ENCODE results near the gene CCN2. TPM values are rescaled to one million over a fixed set of nuclear protein-coding genes. Genes with fewer than 3 reads are reported as not detected.

Gene CCN2
- polyA plus RNA-seq, 2 of the 4 experiments (the other 2 are of a cell fraction) = 32.0 to 103 TPM

GRCh38 chr6:131966443-131966842 lies 15.3 kb upstream of the CCN2 start (continued):
- no peak for TF ChIP-seq ZNF302 (CRISPR knock-in tag; IDR thresholded peaks at IDR 0.05)
- TF ChIP-seq MAZ (IDR thresholded peaks at IDR 0.05; ENCODE audit: borderline replicate concordance, low read depth, low read length) = no peak
- no peak for TF ChIP-seq ELK1 (IDR thresholded peaks at IDR 0.05; ENCODE audit: low read depth, low read length)

GRCh38 chr6:131963063-131963462 lies 11.9 kb upstream of the CCN2 start:
- Histone ChIP-seq H3K4me2 (no peak overlapping the region), H3K9me3 (no peaks in the 10 kb centered on the region), H3K4me3 (no peak overlapping the region), H3K4me1 (peaks cover 13% of the 10 kb centered on the region), H3K27ac (no peak overlapping the region)
- DNase-seq (ENCODE audit: low read depth in 1 of 2, low spot score in 1 of 2) = no peak
- TF ChIP-seq E2F6 (IDR thresholded peaks at IDR 0.05; ENCODE audit: borderline replicate concordance, low read depth) (no peak), RFX5 (IDR thresholded peaks at IDR 0.05) (no peak), MAX (IDR thresholded peaks at IDR 0.05) (no peak), PHF8 (IDR thresholded peaks at IDR 0.05; ENCODE audit: borderline replicate concordance, low read depth) (no peak)
- no peak for ATAC-seq
- CTCF ChIA-PET = interaction anchor here (1.2 to 1.6 kb wide), 2 partner anchors 9 to 12 kb away, joined by 4 to 5 read pairs; partner anchors contain the start of gene CCN2
- POLR2A ChIA-PET = no interaction called here
- FAIRE-seq = no peak

- ATAC-seq = no peak
- POLR2A ChIA-PET = interaction anchor here (1.3 to 1.4 kb wide), 2 partner anchors 9 to 10 kb away, joined by 3 to 4 read pairs; partner anchors contain the start of gene CCN2
- CTCF ChIA-PET = interaction anchor here (0.6 to 4.2 kb wide), 6 partner anchors 10 to 231 kb away, joined by 3 to 22 read pairs (median 4); partner anchors contain the start of gene CCN2
- Histone ChIP-seq H3K4me2 (no peak overlapping the region), H3K4me3 (no peak overlapping the region), H3K4me1 (peaks cover 15% of the 10 kb centered on the region), H3K9me3 (no peaks in the 10 kb centered on the region), H3K27ac (no peak overlapping the region)
- no peak for TF ChIP-seq MAX (IDR thresholded peaks at IDR 0.05)
- no peak for TF ChIP-seq KDM1A (IDR thresholded peaks at IDR 0.05; ENCODE audit: low read depth)
- TF ChIP-seq ATOH8 (CRISPR knock-in tag; IDR thresholded peaks at IDR 0.05; ENCODE audit: low read depth) = no peak
- no peak for TF ChIP-seq HOXA7 (CRISPR knock-in tag; IDR thresholded peaks at IDR 0.05)
- TF ChIP-seq TFCP2L1 (CRISPR knock-in tag; IDR thresholded peaks at IDR 0.05) = no peak
- TF ChIP-seq EP300 (IDR thresholded peaks at IDR 0.05) = no peak
- TF ChIP-seq RAD21 (conservative IDR thresholded peaks at IDR 0.05 in 1 of 2, IDR thresholded peaks at IDR 0.05 in 1 of 2) = peak; percentile 44
- TF ChIP-seq CEBPB (IDR thresholded peaks at IDR 0.05) = no peak
- no peak for TF ChIP-seq BHLHE40 (IDR thresholded peaks at IDR 0.05; ENCODE audit: low read depth, low read length)
- TF ChIP-seq SMC3 (IDR thresholded peaks at IDR 0.05) = 0 out of 3 replicates have a peak, but pooled peaks have one; percentile 14
- no peak for TF ChIP-seq RCOR1 (IDR thresholded peaks at IDR 0.05; ENCODE audit: low read depth, low read length)
- TF ChIP-seq BCL3 (IDR thresholded peaks at IDR 0.05) = no peak
- no peak for TF ChIP-seq EHF (CRISPR knock-in tag; IDR thresholded peaks at IDR 0.05)
- TF ChIP-seq EHMT2 (IDR thresholded peaks at IDR 0.05; ENCODE audit: low read depth) = no peak
- TF ChIP-seq JUN (IDR thresholded peaks at IDR 0.05) = no peak
- FAIRE-seq = no peak
- 50% methylated on average over 6 of the region's 6 CpGs for WGBS (ENCODE audit: missing lambda C conversion rate)
- DNase-seq (ENCODE audit: low read depth in 1 of 2, low spot score in 1 of 2) = no peak
These were observed 9.4 kb upstream of the CCN2 start for GRCh38 chr6:131960371-131961133.

Measured in A549 (cell line).